DMS53 treated with DMSO at 0.1 percent for 48 hours (cell line): ENCODE results near the gene ZNHIT2.

ENCODE experiments used
- DNase-seq: peaks from one replicate; lab custom pipeline; 2025; ENCODE audit not compliant: unreplicated experiment; lab: John Stamatoyannopoulos, UW

Gene ZNHIT2

GRCh38 chr11:65107751-65108468 lies 9.6 kb downstream of the ZNHIT2 start:
- no peak for DNase-seq

GRCh38 chr11:65107078-65107477 lies 10.4 kb downstream of the ZNHIT2 start:
- DNase-seq = no peak

- no peak for DNase-seq
These were observed 12.9 kb downstream of the ZNHIT2 start for GRCh38 chr11:65104628-65105027.

GRCh38 chr11:65103476-65103875 lies 14.0 kb downstream of the ZNHIT2 start:
- DNase-seq = no peak

- DNase-seq = no peak
These were observed 15.1 kb downstream of the ZNHIT2 start for GRCh38 chr11:65102142-65103095.

DNA sequence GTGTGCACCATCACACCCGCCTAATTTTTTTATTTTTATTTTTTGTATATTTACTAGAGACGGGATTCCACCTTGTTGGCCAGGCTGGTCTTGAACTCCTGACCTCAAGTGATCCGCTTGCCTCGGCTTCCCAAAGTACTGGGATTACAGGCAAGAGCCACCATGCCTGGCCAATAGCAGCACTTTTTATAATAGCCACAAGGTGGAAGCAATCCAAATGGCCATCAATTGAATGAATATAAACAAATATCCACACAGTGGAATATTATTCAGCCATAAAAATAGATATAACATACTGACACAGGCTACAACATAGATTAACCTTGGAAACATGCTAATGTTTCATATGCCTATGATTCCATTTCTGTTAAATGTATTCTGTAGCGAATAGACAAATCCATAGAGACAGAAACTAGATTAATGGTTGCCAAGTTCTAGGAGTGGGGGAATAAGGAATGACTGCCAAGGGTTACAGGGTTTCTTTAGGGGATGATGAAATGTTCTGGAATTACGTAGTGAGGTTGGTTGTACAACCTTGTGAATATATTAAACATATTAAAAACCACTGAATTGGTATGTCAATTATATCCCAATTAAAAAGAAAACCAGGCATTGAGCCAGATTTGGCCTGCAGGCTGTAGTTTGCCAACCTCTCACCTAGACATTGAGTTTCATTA lies 16.7 kb downstream of the ZNHIT2 start:
- no peak for DNase-seq

DNA sequence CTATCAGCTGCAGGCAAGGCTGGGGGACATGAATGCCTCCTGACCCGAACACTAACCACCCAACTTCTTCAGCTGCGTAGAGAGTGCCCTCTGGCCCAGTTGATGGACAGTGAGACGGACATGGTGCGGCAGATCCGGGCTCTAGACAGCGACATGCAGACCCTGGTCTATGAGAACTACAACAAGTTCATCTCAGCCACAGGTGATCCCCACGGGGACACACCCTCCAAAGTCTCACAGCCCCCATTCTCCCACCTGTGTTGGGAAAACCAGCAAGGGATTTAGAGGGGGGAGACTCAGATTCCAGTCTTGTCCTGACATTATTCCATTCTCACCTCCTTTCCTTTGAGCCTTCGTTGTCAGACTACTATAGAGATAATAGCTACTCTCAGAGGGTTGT lies 20.6 kb downstream of the ZNHIT2 start:
- DNase-seq = no peak

GRCh38 chr11:65095974-65096806 lies 21.3 kb downstream of the ZNHIT2 start, which contains the start of gene VPS51:
TSS of gene VPS51 (plus strand) at chr11:65096214. CDS start at chr11:65096251, 37 bp downstream.
- peak; percentile 79 for DNase-seq

DNA sequence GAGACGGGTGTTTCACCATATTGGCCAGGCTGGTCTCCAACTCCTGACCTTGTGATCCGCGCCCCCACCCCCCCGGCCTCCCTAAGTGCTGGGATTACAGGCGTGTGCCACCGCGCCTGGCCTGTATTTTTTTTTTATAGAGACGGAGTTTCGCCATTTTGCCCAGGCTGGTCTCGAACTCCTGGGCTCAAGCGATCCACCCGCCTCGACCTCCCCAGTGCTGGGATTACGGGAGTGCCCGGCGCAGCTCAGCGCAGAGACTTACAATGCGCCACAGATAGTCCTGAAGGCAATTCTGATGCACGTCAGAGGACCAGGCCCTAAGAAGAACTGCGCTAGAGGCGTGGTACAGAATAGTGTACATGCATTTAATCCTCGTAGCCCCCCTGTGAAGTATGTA lies 22.1 kb downstream of the ZNHIT2 start:
- no peak for DNase-seq

DNA sequence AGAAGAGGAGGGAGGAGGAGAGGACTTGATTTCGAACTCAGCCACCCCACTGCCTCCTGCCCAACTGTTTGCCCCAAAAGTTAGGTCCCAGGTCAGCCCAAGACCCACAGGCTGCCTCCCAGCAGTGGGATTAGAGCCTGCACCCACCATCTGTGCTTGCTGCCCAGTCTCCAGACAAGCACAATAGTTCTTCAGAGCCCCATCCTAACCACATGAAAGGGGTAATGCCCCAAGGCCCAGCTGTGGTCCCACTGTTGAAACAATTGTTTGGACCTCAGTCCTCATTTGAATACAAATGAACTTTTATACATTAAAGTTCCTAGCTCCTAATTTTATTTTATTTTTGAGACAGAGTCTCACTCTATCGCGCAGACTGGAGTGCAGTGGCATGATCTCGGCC lies 26.9 kb downstream of the ZNHIT2 start:
- no peak for DNase-seq

- no peak for DNase-seq
These were observed 27.9 kb downstream of the ZNHIT2 start for GRCh38 chr11:65089621-65090020.

DNA sequence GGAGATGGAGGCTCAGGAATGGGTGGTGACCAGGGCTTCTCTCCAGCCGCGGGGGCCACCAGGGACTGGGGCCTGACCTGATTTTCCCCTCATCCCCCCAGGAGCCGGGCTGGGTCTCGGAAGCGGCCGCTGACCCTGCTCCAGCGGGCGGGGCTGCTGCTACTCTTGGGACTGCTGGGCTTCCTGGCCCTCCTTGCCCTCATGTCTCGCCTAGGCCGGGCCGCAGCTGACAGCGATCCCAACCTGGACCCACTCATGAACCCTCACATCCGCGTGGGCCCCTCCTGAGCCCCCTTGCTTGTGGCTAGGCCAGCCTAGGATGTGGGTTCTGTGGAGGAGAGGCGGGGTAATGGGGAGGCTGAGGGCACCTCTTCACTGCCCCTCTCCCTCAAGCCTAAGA lies 29.7 kb downstream of the ZNHIT2 start:
- no peak for DNase-seq

DNA sequence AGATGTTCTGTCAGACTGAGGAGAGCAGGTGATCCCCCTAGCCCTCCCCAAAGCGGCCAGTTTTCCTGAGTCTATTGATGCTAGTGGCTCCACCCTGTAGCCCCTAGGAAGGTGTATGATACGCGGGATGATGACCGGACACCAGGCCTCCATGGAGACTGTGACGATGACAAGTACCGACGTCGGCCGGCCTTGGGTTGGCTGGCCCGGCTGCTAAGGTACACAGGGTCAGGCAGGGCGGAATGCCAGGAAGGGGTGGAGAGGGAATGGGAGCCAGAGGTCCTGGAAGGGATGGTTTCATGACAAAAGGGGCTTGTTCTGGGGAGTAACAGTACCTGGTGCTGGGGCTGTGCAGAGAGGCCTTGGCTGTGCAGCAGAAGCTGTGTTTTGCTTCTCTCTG lies 30.3 kb downstream of the ZNHIT2 start:
- no peak for DNase-seq

- no peak for DNase-seq
These were observed 30.7 kb downstream of the ZNHIT2 start for GRCh38 chr11:65086809-65087208.

DNA sequence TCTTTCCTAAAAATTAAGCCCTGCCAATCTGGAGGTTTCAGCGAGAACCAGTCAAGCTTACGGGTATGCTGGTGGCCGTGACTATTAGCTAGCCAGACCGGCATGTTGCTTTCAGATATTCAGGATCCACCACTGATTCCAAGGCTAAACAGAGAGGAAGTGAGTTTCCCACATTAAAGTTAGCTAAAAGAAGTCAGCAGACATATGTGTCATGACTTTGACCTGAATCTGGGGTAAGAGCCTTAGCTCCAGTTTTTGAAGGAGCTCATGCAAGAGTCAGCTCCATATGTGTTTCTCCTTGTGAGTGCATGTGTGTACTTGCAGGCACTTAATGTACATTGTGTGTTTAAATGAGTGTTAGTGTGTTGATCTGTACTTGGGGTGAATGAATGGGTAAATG lies 32.1 kb downstream of the ZNHIT2 start:
- DNase-seq = no peak

DNA sequence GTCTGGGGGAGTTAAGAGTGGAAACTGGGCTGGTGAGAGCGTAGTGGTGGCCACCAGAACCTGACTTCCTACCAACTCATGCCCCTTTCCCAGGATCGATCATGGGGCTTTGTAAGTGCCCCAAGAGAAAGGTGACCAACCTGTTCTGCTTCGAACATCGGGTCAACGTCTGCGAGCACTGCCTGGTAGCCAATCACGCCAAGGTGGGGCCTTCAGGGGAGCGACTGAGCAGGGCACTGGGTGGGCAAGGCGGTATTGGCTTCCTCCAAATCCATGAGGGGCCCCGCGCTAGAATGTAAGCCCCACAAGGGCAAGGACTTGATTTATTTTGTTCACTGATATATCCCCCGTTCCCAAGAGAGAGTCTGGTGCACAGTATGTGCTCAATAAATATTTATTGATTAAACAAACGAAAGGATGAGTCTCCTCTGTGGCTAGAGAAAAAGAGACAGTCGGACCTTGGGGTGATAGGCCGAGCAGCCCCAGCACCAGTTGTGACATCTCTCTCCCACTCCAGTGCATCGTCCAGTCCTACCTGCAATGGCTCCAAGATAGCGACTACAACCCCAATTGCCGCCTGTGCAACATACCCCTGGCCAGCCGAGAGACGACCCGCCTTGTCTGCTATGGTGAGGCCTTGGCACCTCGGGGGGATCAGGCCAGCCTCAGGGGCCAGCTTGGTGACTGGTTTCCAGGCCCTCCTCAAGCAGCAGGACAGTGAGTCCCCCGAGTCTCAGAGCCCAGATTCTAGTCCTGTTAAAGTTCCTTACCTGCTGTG lies 32.7 kb downstream of the ZNHIT2 start:
- DNase-seq = no peak

DNA sequence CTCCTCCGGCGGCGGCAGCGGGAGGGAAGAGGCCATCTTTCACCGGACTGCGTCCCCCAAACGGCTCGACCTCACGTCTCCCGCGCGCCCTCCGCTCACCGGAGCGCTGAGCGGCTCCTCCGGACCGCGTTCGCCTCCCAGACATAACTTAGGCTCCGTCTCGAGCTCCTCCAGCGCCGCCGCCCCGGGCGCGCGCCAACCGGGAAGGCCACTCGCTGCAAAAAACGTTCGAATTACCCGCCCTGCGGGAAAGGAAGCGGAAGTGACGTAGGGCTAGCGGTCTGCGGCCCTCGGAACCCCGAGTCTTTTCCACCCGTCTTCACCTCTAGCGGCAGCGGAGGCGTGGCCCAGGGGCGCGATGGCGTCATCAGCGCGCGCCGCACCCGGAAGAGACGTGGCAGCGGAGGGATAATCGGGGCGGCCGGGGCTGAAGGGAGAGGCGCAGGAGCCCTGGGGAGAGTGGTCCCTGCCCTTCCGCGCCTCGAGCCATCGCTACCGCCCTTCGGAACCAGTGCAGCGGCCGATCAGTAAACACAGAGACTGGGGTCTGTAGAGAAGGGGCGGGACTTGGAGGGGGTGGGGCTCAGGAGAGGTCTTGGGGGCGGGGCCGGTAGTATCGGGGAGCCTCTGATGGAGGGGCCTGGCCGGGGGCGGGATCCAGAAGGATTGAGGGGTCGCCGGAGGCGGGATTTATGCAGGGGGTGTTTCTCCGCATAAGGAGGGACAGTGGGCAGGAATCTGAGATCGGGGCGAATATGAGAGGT lies 33.5 kb downstream of the ZNHIT2 start, which contains the start of the genes CDCA5 and ZFPL1:
Gene CDCA5, minus strand, starts transcription at position 207 of the 764 bp plus-strand sequence. Its CDS starts 62 bp downstream, at position 145.
Gene ZFPL1, plus strand, starts transcription at position 389 of the 764 bp plus-strand sequence. CDS start 477 bp downstream, outside the sequence.
- peak; percentile 93 for DNase-seq

DNA sequence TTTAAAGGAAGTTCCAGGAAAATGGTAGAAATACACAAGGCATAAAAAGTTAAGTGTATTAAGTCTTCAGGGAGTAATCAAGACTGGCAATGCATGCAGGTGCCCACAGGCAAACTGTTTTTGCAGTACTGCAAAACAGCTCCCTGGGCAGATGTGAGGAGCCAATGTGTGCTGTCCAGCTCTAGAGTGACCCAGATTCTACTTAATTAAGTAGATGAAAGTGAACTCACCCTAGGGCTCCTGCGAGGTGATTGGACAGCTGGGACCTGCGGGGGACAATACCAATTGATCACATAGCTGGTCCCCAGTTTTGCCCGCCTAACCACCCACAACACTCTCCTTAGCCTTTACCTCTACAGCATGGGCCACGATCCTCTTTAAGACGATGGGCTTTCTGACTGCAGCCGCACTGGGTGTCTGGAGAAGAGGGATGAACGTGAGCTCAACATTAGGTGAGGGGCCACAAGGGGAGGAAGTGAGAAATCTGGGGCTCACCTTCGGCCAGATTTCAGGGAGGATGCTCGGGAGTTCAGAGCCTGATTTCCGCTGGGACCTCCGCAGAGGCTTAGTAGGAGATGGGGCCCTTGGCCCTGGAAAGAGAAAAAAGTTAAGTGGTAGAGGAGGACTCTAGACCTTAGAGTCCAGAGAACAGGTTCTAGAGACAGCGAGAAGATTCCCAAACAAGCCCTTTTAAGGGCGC lies 34.2 kb downstream of the ZNHIT2 start:
- no peak for DNase-seq
